LNCAP (cell line): ENCODE results near the gene GRB10.

ENCODE experiments used
- TF ChIP-seq, protein P1 (sequence below): fragments of 450-650 bp; IDR thresholded peaks from 2 replicates; pipeline ENCODE4 v1.5.1; 2017; ENCODE audit warnings: mild to moderate bottlenecking

The GRB10 gene

DNA sequence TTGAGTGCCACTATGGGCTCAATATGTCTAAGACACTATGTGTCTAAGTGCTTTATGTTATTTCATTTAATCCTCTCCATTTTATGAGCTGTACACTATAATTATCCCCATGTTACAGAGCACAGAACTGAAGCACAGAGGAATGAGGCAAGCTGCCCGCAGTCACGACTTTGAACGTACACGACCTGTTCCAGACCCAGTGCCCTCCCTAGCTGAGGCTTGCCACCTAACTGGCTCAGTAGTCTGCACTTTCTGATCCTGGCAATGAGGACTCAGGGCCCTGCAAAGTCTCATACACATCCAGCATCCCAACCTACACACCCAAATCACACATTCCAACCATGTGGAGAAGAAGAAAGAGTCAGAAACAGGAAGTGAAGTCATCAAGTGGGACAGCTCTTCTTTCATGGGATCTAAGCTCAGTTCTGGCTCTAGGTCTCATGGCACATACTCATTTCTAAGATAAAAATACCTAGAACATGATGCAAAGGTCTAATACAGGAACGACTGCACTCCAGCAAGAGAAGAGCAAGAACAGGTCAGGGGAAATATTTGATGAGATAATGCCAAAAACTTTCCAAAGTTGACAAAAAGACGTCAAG is 175.1 kb downstream of the GRB10 start:
- TF ChIP-seq, protein P1, sequence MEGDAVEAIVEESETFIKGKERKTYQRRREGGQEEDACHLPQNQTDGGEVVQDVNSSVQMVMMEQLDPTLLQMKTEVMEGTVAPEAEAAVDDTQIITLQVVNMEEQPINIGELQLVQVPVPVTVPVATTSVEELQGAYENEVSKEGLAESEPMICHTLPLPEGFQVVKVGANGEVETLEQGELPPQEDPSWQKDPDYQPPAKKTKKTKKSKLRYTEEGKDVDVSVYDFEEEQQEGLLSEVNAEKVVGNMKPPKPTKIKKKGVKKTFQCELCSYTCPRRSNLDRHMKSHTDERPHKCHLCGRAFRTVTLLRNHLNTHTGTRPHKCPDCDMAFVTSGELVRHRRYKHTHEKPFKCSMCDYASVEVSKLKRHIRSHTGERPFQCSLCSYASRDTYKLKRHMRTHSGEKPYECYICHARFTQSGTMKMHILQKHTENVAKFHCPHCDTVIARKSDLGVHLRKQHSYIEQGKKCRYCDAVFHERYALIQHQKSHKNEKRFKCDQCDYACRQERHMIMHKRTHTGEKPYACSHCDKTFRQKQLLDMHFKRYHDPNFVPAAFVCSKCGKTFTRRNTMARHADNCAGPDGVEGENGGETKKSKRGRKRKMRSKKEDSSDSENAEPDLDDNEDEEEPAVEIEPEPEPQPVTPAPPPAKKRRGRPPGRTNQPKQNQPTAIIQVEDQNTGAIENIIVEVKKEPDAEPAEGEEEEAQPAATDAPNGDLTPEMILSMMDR: no peak

DNA sequence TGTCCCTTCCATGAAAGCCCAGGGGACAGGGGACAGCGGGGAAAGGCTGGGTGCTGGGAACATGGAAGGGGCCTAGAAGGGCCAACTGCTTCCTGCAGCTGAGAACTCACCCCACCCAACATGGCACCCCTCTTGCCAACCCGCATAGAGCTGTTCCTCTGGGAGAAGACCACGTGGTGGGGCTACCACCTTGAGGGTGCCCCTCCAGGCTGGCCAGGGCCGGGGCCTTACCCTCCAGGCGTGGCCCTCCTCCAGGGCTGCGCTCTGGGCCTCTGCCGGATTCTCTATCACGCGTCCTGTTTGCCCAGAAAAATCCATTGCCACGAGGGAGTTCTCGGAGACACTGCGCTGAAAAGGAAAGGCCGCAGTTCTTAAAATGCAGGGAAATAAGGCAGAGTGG is 177.6 kb downstream of the GRB10 start:
- TF ChIP-seq, protein P1: no peak

DNA sequence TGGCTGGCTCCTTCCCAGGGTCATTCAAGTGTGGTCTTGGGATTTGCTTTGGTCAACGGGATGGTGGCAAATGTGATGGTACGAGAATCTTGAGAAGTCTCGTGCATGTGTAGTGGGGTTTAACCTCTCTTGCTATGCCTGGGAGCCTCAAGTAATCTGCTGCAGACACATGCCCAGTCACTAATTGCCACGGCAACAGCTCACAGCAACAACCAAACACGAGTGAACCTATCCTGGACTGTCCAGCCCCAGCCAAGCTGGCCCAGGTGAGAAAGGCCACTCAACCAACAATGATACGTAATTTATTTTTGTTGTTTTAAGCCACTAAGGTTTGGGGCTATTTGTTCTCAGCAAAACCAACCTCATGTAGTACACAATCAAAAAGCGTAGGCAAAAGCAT is 179.4 kb downstream of the GRB10 start:
- TF ChIP-seq, protein P1: no peak

DNA sequence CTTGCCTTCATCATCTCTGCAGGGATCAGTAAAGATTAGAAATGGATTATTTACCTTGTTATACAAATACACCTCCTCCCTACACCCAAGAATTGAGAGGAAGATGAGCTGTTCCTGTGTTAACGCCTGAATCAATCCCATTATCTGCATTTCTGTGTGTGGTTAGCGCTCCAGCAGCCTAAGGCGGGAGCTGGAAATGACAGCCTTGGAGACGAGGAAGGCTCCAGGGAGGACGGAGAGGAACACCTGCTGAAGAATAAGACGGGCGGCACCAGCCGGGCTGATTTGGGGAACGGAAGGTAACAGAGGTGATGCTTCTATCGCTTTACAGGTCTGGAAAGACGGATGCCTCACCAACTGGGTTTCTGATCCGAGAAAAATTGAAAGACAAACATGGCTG is 183.3 kb downstream of the GRB10 start:
- TF ChIP-seq, protein P1: no peak

DNA sequence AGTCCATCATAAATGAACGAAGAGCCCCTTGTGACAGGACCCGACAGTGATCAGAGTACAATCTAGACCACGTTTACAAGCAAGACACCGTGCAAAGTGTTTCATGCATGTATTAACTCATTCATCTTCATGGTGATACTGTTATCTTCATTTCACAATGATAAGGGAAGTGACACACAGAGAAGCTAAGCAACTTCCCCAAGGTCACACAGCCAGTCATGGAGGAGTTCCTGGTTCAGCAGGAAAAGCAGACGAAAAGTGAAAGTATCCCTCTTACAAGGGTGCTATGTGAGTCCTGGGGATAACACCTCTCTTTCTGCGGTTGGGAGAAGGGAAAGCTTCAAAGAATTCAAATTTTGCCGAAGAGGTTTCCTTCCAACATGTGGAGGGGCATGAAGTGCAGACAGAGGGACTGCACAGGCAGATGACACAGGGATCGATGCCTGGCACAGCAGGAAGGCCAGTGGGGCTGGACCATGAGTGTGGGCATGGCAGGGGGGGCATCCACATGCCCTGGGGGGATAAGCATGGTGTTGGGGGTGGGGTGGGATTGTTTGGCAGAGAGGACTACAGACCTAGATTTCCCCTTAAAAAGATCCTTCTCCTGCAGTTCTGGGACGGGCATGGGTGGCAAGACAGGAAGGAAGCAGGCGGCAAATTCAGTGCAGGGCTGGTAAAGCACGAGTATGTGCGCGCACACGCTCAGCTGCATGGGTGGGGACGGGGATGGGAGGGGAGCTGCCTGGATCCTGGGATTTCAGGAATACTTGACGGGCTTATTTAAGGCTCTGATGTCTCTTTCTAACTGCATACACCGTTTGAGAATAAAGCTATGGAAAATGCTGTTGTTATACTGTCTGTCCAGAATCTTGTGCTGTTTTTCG is 184.0 kb downstream of the GRB10 start:
- TF ChIP-seq, protein P1: no peak

DNA sequence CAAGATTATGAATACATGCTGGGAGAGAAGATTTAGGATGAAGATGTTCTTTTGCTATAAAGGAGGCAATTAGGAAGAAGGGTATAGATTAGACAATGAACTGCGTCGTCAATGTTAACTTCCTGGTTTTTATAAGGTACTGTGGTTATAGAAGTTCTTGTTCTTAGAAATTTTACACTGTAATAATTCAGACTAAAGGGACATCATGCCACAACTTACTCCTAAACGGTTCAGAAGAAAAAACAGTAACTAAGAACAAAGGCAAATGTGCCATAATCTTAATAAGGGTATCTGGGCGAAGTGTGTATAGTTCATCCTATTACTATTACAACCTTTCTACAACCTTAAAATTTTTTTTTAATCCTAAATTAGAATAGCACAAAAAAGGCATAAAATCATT is 186.2 kb downstream of the GRB10 start:
- TF ChIP-seq, protein P1: no peak

DNA sequence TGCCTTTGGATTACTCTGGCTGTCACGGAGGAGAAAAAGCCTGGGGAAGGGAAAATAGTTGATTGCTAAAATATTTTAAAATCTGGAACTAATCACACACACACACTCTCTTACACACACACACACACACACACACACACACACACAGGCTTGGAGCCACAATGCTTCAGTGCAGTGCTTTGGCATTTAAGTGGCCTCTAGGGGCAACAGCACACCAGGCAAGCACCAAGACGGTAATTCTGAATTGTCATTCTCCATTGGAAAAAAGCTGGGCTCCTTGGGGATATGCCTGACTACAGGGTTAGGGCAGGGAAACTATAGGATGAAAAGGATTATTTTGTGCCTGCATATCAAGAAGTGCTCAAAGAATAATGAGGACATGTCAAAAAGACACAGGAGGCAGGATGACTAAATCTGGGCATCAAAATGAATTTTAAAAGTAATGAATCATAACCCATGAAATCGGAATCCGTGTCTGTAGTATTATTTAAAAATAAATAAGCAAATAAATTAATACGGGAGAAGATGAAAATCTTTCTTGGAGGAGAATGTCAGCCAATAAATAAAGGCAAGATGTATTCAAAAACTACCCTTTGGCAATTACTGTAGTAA is 187.1 kb downstream of the GRB10 start:
- TF ChIP-seq, protein P1: peak; percentile 46
